Dendritic cell treated with granulocyte-macrophage colony-stimulating factor and Interleukin-4, amounts not matched to agents 40 ng/mL and 50 ng/mL, for 4 days (primary cell): Measurements from ENCODE around the gene APOBEC3H.

ENCODE experiments used
- H3K27ac Mint-ChIP-seq: one replicate; pipeline ENCODE4 v1.8.0; 2022; ENCODE audit warnings: mild to moderate bottlenecking, mixed read lengths
- H3K27me3 Mint-ChIP-seq: one replicate; pipeline ENCODE4 v1.8.0; 2022; ENCODE audit warnings: mild to moderate bottlenecking, mixed read lengths
- H3K36me3 Mint-ChIP-seq: one replicate; pipeline ENCODE4 v1.8.0; 2022; ENCODE audit warnings: low read depth, mixed read lengths
- H3K4me1 Mint-ChIP-seq: one replicate; pipeline ENCODE4 v1.8.0; 2022; ENCODE audit warnings: low read depth, mixed read lengths
- H3K4me3 Mint-ChIP-seq: one replicate; pipeline ENCODE4 v1.8.0; 2022; ENCODE audit warnings: mild to moderate bottlenecking, moderate library complexity, mixed read lengths
- H3K9me3 Mint-ChIP-seq: one replicate; pipeline ENCODE4 v1.8.0; 2022; ENCODE audit warnings: mixed read lengths
- intact Hi-C: fragments of 100-400 bp; cut with micrococcal nuclease; formaldehyde crosslinking; loops from one replicate; pipeline ENCODE4 v1.15.0; 2022

Gene APOBEC3H

DNA sequence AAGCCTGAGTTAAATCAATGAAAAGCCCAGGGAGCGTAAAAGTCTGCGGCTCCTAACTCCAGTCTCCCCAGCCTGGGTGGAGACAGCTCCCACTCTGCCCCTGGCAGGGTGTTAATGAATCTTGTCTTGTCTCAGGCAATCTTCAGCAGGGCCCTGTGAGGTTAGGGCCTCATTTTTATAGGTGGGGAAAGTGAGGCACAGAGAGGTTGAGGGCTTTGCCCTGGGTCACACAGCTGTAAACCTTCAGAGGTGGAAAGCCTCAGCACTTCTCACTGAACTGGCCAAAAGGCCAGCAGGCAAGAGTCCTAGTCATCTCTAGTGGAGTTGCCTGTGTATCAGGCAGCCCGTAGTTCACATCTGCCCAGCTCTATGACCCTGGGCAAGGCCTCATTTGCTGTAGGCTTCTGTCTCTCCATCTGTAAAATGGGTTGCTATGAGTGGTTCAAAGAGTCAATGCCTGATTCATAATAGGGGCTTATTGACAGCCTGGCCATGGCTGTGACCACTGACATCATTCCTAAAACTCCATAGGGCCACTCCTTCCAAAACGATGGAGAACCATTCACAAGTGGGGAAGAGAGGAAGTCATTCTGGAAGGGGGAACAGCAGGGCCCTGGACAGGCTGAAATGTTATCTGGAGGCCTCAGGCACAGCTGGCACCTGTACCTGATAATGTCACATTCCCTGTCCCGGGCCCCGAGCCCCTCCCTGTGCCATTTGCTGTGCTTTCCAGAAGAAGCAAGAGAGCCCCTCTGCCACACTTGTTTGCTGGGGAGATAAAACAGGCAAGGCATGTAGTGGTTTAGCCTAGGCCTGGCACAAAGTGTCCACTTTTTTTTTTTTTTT is 49.4 kb downstream of the APOBEC3H start:
- peak overlapping the region; percentile 78 for H3K4me3 Mint-ChIP-seq
- no peaks in the 10 kb centered on the region for H3K27me3 Mint-ChIP-seq
- intact Hi-C loops, result no loop called here
- H3K9me3 Mint-ChIP-seq, result no peaks in the 10 kb centered on the region
- H3K36me3 Mint-ChIP-seq, result peaks cover 42% of the 10 kb centered on the region
- H3K4me1 Mint-ChIP-seq, result peaks cover 63% of the 10 kb centered on the region
- H3K27ac Mint-ChIP-seq, result peak overlapping the region; percentile 95

- Mint-ChIP-seq H3K36me3 (peaks cover 42% of the 10 kb centered on the region), H3K27ac (no peak overlapping the region), H3K4me1 (peaks cover 69% of the 10 kb centered on the region), H3K27me3 (no peaks in the 10 kb centered on the region), H3K9me3 (no peaks in the 10 kb centered on the region), H3K4me3 (no peak overlapping the region)
- intact Hi-C loops, result no loop called here
These were observed 50.4 kb downstream of the APOBEC3H start for GRCh38 chr22:39147335-39148025.

DNA sequence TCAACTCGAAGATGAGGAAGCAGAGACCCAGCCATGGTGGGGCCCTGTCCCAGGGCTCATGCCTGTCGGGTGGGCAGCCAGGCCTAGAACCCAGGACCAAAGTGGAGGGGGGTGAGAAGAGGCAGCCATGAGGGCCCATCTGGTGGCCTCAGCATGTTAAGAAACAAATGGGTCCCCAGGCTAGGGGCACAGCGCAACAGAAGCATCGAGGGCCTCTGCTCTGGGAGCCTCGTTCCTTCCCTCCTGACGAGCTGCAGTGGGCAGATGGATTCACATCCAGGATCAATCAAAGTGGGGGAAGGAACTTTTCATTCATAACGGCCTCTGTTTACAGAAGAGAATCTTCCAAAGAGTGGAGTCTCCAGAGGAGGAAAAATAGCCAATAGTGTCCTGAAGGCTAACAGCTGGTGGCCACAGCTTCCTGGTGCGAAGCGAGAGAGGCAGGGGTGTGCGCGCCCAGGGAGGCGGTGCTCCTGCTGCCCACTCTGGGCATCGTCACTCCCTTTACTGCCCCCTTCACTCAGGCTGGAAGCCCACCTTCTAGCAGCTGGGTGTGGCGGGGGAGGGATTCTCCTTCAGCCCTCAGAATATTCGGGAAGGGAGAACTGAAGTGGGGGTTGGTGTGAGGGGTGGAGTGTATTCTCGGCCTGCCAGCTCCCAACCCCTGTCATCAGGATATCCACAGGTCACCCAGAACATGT is 51.1 kb downstream of the APOBEC3H start:
- H3K9me3 Mint-ChIP-seq, result no peaks in the 10 kb centered on the region
- peaks cover 42% of the 10 kb centered on the region for H3K36me3 Mint-ChIP-seq
- H3K27ac Mint-ChIP-seq, result peak overlapping the region; percentile 32
- no peak overlapping the region for H3K4me3 Mint-ChIP-seq
- intact Hi-C loops, result no loop called here
- H3K4me1 Mint-ChIP-seq, result peaks cover 74% of the 10 kb centered on the region
- H3K27me3 Mint-ChIP-seq, result peaks cover 5% of the 10 kb centered on the region

- Mint-ChIP-seq H3K4me1 (peaks cover 73% of the 10 kb centered on the region), H3K27ac (peak overlapping the region; percentile 32), H3K9me3 (no peaks in the 10 kb centered on the region), H3K27me3 (peaks cover 13% of the 10 kb centered on the region), H3K4me3 (no peak overlapping the region), H3K36me3 (peaks cover 42% of the 10 kb centered on the region)
- intact Hi-C loops, result no loop called here
These were observed 51.9 kb downstream of the APOBEC3H start for GRCh38 chr22:39148727-39149535.

DNA sequence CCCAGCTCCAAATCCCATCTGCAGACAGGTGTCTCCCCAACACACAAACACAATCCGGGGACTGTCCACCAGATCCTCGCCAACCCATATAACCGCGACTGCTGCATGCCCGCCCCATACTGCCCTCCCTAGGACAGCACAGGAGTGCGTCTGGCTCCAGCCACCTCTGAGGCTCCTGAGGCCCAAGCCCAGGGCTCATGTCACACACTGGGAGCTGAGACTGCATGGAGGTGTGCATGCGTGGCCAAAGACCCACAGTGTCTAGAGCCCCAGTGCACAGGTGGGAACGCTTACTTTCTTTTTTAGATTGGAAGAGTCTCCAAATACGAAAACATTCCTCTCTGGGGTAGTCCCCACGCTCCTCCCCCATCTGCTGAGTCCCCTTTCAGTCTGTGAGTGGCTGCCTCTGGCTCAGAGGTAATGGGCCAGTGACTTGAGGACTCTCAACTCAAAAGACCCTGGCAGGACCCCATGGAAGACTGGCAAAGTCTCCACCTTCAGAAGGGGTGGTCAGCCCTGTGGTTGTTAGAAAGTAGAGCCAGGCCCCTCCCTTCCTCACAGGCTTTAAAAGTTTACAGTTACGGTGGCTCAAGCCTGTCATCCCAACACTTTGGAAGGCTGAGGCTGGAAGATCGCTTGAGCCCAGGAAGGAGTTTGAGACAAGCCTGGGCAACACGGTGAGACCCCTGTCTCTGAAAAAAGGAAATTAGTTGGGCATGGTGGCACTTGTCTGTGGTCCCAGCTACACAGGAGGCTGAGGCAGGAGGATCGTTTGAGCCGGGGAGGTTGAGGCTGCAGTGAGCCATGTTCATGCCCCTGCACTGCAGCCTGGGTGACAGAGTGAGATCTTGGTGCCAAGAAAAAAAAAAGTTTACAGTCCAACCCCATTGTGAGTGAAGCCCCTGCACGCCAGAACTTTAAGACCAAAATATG is 53.1 kb downstream of the APOBEC3H start:
- Mint-ChIP-seq H3K36me3 (peaks cover 33% of the 10 kb centered on the region), H3K27me3 (peaks cover 22% of the 10 kb centered on the region), H3K27ac (peak overlapping the region; percentile 41), H3K4me3 (no peak overlapping the region), H3K4me1 (peaks cover 65% of the 10 kb centered on the region), H3K9me3 (no peaks in the 10 kb centered on the region)
- intact Hi-C loops, result no loop called here

DNA sequence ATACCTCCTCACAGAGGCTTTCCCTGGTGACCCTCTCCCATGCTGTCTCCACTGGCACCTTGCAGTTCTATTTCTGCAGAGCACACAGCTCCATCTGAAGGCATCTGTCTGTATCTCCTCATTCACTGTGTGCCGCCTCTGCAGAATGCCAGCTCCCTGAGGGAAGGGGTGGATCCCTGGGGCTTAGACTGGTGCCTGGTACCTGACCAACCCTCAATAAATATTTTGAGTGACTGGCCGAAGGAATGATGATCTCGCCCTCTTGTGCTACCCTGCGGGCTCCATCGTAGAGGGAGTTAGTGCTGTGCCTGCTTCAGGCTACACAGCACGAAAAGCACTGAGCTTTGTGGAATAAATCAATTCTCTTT is 53.8 kb downstream of the APOBEC3H start:
- Mint-ChIP-seq H3K36me3 (peaks cover 32% of the 10 kb centered on the region), H3K9me3 (no peaks in the 10 kb centered on the region), H3K27me3 (peaks cover 29% of the 10 kb centered on the region), H3K4me1 (peaks cover 64% of the 10 kb centered on the region), H3K27ac (peak overlapping the region; percentile 41), H3K4me3 (peak overlapping the region; percentile 73)
- intact Hi-C loops, result no loop called here

DNA sequence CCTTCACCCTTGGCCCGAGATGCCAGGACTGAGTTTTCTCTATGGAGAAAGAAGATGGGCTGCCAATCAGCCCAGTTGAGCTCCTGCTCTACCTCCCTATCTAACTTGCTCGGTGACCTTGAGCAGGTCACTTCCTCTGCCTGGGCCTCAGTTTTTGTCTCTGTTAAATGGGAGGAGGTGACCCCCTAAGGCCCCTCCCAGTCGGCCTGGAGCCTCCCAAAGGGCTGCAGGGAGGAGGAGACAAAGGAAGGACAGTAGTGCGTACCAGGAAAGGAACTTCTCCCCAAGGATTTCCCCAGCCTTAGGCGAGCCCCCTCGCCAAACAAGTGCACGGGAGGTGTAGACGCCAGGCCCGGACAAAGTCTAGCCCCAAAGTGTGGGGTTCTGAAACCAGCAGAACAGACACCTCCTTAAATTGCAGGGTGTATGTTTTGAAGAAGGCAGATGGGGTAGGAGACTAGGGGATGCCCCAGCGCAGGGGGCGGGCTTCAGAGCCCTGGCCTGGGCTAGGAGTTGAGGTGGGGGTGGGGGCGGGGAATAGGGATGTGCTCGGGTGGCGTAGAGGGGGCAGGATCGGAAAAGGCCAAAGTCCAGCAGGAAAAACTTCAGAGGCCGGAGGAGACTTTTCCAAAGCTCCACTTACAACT is 54.4 kb downstream of the APOBEC3H start:
- H3K36me3 Mint-ChIP-seq, result peaks cover 32% of the 10 kb centered on the region
- intact Hi-C loops, result no loop called here
- H3K27ac Mint-ChIP-seq, result peak overlapping the region; percentile 32
- H3K4me1 Mint-ChIP-seq, result peaks cover 58% of the 10 kb centered on the region
- H3K9me3 Mint-ChIP-seq, result no peaks in the 10 kb centered on the region
- peaks cover 35% of the 10 kb centered on the region for H3K27me3 Mint-ChIP-seq
- H3K4me3 Mint-ChIP-seq, result peak overlapping the region; percentile 73

GRCh38 chr22:39152024-39152510 is 55.0 kb downstream of the APOBEC3H start:
- Mint-ChIP-seq H3K27ac (peak overlapping the region; percentile 32), H3K36me3 (peaks cover 32% of the 10 kb centered on the region), H3K9me3 (no peaks in the 10 kb centered on the region), H3K4me3 (peak overlapping the region; percentile 73), H3K4me1 (peaks cover 53% of the 10 kb centered on the region), H3K27me3 (peaks cover 39% of the 10 kb centered on the region)
- intact Hi-C loops, result no loop called here

- H3K36me3 Mint-ChIP-seq, result peaks cover 30% of the 10 kb centered on the region
- H3K27me3 Mint-ChIP-seq, result peaks cover 45% of the 10 kb centered on the region
- H3K4me1 Mint-ChIP-seq, result peaks cover 52% of the 10 kb centered on the region
- intact Hi-C loops, result no loop called here
- H3K9me3 Mint-ChIP-seq, result no peaks in the 10 kb centered on the region
- H3K4me3 Mint-ChIP-seq, result peak within 1 kb of the TSS; percentile 73
- peak within 1 kb of the TSS; percentile 77 for H3K27ac Mint-ChIP-seq
These were observed 55.6 kb downstream of the APOBEC3H start, which contains the start of gene CBX7 for GRCh38 chr22:39152511-39153219. Gene CBX7, minus strand, starts transcription at chr22:39152680. Its CDS starts 236 bp downstream, at chr22:39152444.

DNA sequence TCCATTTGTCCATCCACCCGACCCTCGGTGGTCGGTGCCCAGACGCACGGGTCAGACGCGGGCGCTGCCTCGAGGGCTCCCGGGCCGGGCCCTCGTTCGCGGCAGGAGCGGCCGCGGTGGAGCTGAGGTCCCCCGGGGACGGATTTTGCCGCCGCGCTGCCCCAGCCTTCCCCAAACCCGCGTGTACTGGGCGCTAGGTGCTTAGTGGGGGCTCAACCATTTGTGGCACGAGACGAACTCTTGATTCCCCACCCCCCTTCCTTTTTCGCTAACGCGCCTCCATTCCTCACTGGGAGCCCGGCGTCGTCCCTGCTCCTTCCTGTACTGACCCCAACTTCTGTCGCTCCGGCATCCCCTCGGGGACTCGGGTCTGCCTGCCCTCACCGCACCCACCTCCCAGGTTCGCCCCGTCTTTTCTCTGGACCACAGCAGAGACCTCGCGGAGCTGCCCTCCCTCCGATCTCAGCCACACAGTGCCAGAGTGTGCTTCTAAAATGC is 56.2 kb downstream of the APOBEC3H start:
- H3K4me1 Mint-ChIP-seq, result peaks cover 46% of the 10 kb centered on the region
- peak overlapping the region; percentile 77 for H3K27ac Mint-ChIP-seq
- H3K27me3 Mint-ChIP-seq, result peaks cover 51% of the 10 kb centered on the region
- H3K36me3 Mint-ChIP-seq, result peaks cover 23% of the 10 kb centered on the region
- peak overlapping the region; percentile 70 for H3K4me3 Mint-ChIP-seq
- no peaks in the 10 kb centered on the region for H3K9me3 Mint-ChIP-seq
- intact Hi-C loops, result no loop called here
